GM12875 (cell line): ENCODE measurements around the gene AARS2.

Source experiments
- H3K4me3 ChIP-seq: one replicate; pipeline ENCODE4 v1.5.1; 2011; ENCODE audit warnings: low read depth, low read length, control low read depth
- CTCF ChIP-seq: IDR thresholded peaks from 2 replicates; pipeline ENCODE4 v1.5.1; 2011; ENCODE audit warnings: low read depth, mild to moderate bottlenecking, control low read depth, inconsistent platforms, low read length, moderate library complexity, borderline replicate concordance; ENCODE audit not compliant: insufficient read depth

The AARS2 gene

GRCh38 chr6:44278774-44279697 lies 34.1 kb downstream of the AARS2 start:
- no peak for TF ChIP-seq CTCF
- no peak overlapping the region for H3K4me3 ChIP-seq

GRCh38 chr6:44278315-44278714 lies 34.8 kb downstream of the AARS2 start:
- TF ChIP-seq CTCF: no peak

GRCh38 chr6:44277763-44278162 lies 35.4 kb downstream of the AARS2 start:
- TF ChIP-seq CTCF: no peak
- H3K4me3 ChIP-seq: no peak overlapping the region

More at GRCh38 chr6:44278315-44278714, 34.8 kb downstream of the AARS2 start:
- no peak overlapping the region for H3K4me3 ChIP-seq

GRCh38 chr6:44276667-44277640 lies 36.2 kb downstream of the AARS2 start:
- H3K4me3 ChIP-seq: no peak overlapping the region
- no peak for TF ChIP-seq CTCF

GRCh38 chr6:44275749-44276648 lies 37.1 kb downstream of the AARS2 start:
- H3K4me3 ChIP-seq: no peak overlapping the region
- TF ChIP-seq CTCF: no peak

GRCh38 chr6:44275271-44275748 lies 37.8 kb downstream of the AARS2 start:
- H3K4me3 ChIP-seq: no peak overlapping the region
- no peak for TF ChIP-seq CTCF
